HL-60/S4 treated with phorbol 12-myristate 13-acetate at 8.2 ng/mL for 4 days and 3 days (cell line): ENCODE measurements around the gene SH3YL1.

ENCODE experiments used
- in situ Hi-C: fragments of 300-500 bp; cut with MboI; formaldehyde crosslinking; loops from 2 replicates; pipeline ENCODE4 v1.15.0; 2022; ENCODE audit warnings: low sequenced_read_pairs

The SH3YL1 gene

GRCh38 chr2:282371-283263 lies 18.8 kb upstream of the SH3YL1 start:
- in situ Hi-C loops = no loop called here

GRCh38 chr2:281381-281780 lies 17.5 kb upstream of the SH3YL1 start:
- in situ Hi-C loops = no loop called here

DNA sequence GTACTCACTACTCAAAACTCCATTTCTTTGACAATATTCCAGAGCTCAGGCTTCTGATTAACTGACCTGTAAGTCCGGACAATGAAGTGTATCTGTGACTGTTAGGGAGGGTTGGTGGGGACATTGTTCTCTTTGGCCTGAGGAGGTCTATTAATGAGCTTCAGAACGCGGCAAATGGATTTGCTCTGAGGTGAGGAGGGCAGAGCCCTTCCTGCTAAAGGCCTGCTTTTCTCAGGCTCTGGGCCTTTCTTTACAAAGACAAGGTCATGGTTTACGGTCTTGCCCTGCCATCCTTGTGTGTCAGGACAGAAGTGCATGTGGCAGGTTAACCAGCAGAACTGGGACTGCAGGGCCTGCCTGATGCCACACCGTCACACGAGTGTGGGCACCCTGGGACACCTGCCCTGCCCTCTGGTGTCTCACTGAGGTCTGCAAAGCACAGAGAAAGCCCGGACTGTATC lies 16.8 kb upstream of the SH3YL1 start:
- in situ Hi-C loops = no loop called here

- in situ Hi-C loops = no loop called here
Measured at GRCh38 chr2:279956-280649, 16.3 kb upstream of the SH3YL1 start.

DNA sequence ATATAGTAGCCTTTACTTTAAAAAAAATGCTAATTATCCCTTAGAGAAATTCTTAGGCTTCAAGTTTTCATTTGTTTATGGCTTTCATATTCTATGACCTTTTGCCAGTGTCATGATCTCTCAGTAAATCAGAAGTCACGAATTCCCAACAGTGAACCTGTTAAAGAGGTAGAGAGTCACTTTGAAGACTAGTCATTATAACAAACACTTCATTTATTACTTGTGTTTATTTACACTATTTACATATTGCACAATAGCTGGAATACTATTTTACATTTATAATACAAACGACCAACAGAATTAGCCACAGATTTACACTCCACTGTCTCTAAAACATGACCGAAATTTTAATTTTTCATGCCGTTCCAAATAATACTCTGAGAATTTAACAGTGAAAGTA lies 15.5 kb upstream of the SH3YL1 start:
- in situ Hi-C loops = no loop called here

DNA sequence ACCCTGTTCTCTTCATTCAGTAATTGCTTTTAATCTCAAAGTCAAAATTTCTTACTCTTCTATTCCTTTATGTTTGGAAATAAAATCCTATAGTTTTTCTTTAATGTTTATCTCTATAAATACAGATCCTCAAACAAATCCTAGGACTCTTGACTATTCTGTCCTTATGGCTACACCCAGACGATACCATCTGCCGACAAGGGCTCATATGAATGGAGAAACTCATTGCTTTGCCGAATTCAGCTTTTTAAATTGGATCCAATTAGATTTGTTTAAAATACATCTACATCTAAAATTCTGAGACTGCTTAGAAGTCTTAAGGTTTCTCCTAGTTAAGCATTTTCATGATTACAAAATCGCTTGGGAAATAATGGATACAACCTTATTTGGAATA lies 15.1 kb upstream of the SH3YL1 start:
- in situ Hi-C loops = no loop called here

DNA sequence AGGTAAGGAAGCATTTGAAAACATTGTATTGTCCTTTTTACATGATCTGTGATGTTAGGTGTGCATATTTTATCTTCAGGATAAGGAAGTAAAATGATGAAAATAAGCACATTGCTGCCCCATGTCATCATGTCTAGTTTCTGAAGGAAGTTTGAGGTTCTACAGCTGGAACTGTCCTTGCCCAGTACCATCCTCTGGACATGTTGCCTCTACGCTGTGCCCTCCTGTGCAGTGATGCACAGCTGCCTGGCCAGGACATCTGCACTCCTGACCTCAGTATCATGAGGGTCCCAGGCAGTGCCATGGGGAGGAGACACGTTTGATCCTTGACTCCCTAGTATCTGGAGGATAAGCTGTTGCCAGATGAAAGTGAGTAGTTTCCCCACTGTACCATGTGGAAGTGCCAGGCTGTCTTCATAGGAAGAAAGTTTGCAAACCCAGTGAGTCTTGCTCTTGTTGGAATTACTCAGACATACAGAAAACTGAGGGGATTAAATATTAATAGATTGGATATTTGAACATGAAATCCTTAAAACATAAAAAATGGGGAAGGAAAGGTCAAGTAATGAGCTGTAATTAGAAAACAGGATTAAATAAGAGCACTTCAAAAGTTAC lies 14.6 kb upstream of the SH3YL1 start:
- in situ Hi-C loops = no loop called here

DNA sequence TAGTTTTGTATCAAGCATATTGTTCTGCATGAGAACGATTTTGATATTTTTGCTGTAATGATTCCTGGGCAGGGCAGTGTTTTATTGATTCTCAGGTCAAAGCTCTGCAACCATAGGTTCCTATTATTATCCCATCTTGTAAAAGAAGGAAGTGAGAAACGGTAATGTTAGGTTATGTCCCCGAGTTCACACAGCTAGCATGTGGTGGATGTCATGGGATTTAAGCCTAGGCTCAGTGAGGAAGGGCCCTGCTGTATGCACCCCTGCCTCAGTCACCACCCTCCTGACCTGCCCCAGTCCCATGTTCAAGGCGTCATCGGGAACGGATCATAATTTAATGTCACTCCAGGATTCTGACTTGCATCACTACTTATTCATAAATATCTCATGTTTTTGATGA lies 11.6 kb upstream of the SH3YL1 start:
- in situ Hi-C loops = no loop called here

- in situ Hi-C loops = no loop called here
Measured at GRCh38 chr2:274503-274902, 10.7 kb upstream of the SH3YL1 start.

DNA sequence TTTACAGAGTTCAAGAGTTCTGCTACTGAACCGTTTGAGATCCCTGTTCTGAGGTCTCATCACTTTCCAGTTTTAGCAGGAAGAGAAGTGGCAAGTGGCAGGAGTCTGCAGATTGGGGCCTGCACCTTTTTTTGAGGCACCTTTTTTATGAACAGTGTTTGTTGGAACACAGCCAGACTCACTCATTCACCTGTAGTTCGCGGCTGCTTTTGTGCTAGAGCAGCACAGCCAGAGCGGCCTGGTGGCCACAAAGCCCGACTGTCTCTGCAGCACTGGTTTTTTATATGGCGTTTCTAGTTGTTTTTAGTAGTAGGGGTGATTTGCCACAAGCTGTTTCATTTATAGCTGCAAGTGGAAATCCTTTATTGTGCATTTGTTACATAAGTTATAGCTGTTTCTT lies 9.5 kb upstream of the SH3YL1 start:
- in situ Hi-C loops = no loop called here

- in situ Hi-C loops = no loop called here
Measured at GRCh38 chr2:271917-272316, 8.1 kb upstream of the SH3YL1 start.

DNA sequence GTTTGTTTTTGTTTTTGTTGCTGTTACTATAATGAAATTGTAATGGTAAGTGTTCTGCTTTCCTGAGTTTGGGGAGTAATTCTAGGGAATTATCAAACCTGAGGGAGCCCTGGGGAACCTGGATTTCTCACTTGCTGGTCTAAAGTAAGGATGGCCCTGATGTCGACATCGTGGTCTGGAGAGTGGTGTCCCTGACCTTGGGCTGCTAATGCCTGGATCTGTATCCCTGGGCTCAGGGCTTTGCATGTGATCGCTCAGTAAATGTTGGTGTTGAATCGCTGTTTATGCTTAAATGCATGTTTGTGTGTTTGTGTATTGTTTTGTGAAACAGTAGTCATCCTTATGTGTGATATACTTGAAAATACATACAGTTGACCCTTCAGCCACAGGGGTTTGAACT lies 7.0 kb upstream of the SH3YL1 start:
- in situ Hi-C loops = no loop called here

GRCh38 chr2:269356-270030 lies 5.7 kb upstream of the SH3YL1 start:
- in situ Hi-C loops = no loop called here

- in situ Hi-C loops = no loop called here
Measured at GRCh38 chr2:268323-268722, 4.5 kb upstream of the SH3YL1 start.

- in situ Hi-C loops = no loop called here
Measured at GRCh38 chr2:264493-265468, 949 bp upstream of the SH3YL1 start, which contains the start of gene ACP1. Gene ACP1 (plus strand): TSS chr2:264947. CDS start chr2:264965, 18 bp downstream.

DNA sequence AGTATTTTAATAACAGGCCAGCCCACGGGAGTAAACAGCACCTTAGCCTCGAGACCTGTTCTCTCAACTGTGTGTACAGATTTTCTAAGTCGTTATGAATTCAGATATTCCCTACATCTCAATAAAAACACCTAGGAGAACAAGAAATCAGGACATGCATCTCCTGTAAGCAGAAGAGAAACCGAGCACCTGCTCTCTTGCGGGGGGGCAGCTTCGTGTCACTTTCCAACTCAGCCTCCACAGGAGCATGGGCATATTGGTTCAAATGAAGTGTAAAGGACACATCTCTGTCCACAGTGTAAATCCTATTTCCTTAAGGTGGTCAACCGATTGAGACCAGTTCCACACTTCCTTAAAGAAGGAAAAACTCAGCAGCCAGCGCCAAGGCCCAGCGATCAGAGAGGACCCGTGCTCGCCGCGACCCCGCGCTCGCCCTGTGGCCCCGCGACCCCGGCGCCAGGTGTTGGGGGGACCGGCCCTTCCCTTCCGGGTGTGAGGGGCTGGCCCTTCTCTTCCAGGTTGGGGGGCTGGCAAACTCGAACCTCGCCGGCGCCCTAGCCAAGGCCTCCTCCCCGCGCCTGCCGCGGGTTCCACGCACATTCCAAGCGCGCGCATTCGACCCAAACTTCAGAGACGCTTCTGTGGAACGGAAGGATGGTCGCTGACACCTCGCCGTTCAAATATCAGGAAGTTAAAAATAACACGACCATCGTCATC lies 652 bp downstream of the SH3YL1 start:
- in situ Hi-C loops = no loop called here

DNA sequence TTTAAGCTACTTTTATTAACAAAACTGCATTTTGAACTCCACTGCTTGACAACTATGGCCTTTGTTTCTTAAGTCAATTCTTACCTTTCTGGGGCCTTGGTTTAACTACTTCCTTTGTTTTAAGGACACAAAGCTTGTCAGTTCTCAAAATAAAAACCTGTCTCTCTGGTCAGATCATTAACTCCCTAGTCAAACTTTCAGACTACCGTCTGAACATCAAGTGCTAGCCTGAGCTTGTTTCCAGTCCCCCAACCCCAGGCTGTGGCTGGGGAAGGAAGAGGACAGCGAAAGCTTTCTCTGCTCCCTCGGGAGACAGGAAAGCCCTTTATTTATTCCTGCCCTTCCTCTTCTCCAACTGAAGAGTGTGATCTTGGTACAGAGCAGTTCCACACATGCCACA lies 1.7 kb downstream of the SH3YL1 start:
- in situ Hi-C loops = no loop called here

DNA sequence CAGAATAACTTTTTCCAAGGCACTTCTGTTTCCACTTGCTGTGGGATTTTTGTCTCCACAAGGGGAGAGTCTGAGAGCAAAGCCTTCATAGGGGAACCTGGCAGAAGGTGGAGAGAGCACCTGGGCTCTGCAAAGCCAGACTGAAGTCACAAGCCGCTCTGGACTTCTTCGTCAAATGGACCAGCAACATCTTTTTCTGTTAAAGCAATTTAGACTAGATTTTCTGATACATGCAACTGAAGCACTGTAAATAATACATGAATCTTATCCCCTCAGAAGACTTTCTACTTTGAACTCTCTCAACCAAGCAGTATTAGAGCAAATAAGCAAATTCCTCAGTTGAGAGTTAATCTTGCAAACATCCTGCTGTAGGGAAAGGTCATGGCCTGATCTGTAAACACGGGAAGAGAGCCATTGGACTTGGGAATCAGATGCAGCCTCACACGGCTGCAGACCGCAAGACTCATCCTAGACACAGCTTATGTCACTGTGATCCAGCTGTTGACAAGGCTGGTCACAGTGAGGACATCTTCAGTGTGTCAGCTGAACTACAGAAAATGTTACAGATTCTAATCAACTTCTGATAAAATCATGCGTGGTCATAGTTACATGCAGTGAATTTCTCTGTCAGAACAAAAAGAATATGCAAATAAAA lies 3.2 kb downstream of the SH3YL1 start:
- in situ Hi-C loops = no loop called here

- in situ Hi-C loops = no loop called here
Measured at GRCh38 chr2:259789-260331, 4.0 kb downstream of the SH3YL1 start.
